Fibroblast of lung (primary cell): ENCODE measurements around the gene MICB. TPM values are rescaled to one million over a fixed set of nuclear protein-coding genes. Genes with fewer than 3 reads are reported as not detected.

ENCODE experiments used
- DNase-seq, 2 donors: peaks; one replicate each; pipeline versions ENCODE4 v3.0.0 to v3.0.0-alpha.2; 2010; ENCODE audit warnings: low read depth in 2 of 2
- H2AFZ ChIP-seq: 2 replicates; pipeline ENCODE4 v1.5.1; 2012; ENCODE audit warnings: low read length, control low read depth, inconsistent platforms
- H3K27ac ChIP-seq: 2 replicates; pipeline ENCODE4 v1.5.1; 2011; ENCODE audit warnings: low read length, control low read depth; ENCODE audit not compliant: insufficient read depth
- H3K27me3 ChIP-seq: 2 replicates; pipeline ENCODE4 v1.5.1; 2011; ENCODE audit warnings: mild to moderate bottlenecking, low read length; ENCODE audit not compliant: control insufficient read depth, insufficient read depth
- H3K36me3 ChIP-seq: 2 replicates; pipeline ENCODE4 v1.5.1; 2011; ENCODE audit warnings: low read length; ENCODE audit not compliant: control insufficient read depth, insufficient read depth
- H3K4me1 ChIP-seq: 2 replicates; pipeline ENCODE4 v1.5.1; 2011; ENCODE audit warnings: low read length; ENCODE audit not compliant: control insufficient read depth, insufficient read depth; ENCODE audit errors: extremely low read depth
- H3K4me2 ChIP-seq: 2 replicates; pipeline ENCODE4 v1.5.1; 2011; ENCODE audit warnings: low read length, control low read depth; ENCODE audit not compliant: insufficient read depth; ENCODE audit errors: extremely low read depth
- H3K4me3 ChIP-seq, 4 experiments: fragments of 200-600 bp in 1 of 4; sonication (generic) in 1 of 4; replicated peaks in 1 of 4; 2 replicates each; pipeline ENCODE4 v1.5.1; 2011 to 2016; ENCODE audit warnings: low read length in 4 of 4, low read depth in 3 of 4, mild to moderate bottlenecking in 3 of 4, control low read depth in 2 of 4, inconsistent platforms in 1 of 4, mixed read lengths in 1 of 4; ENCODE audit not compliant: insufficient read depth in 1 of 4; ENCODE audit errors: control extremely low read depth in 1 of 4
- H3K79me2 ChIP-seq: 2 replicates; pipeline ENCODE4 v1.5.1; 2012; ENCODE audit warnings: mild to moderate bottlenecking, low read length, inconsistent platforms; ENCODE audit not compliant: control insufficient read depth, insufficient read depth
- H3K9ac ChIP-seq: 2 replicates; pipeline ENCODE4 v1.5.1; 2011; ENCODE audit warnings: mild to moderate bottlenecking, low read length, control low read depth; ENCODE audit not compliant: insufficient read depth
- H3K9me3 ChIP-seq: 2 replicates; pipeline ENCODE4 v1.5.1; 2012; ENCODE audit warnings: low read depth, low read length; ENCODE audit not compliant: control insufficient read depth, insufficient read depth
- H4K20me1 ChIP-seq: 2 replicates; pipeline ENCODE4 v1.5.1; 2011; ENCODE audit warnings: low read length; ENCODE audit not compliant: control insufficient read depth, insufficient read depth; ENCODE audit errors: extremely low read depth
- CTCF ChIP-seq, 2 donors: IDR thresholded peaks in 1 of 2; conservative IDR thresholded peaks in 1 of 2; 1 replicate in 1 of 2; 2 replicates in 1 of 2; pipeline ENCODE4 v1.5.1; 2011 to 2012; ENCODE audit warnings: low read length in 2 of 2, control low read depth in 1 of 2, inconsistent platforms in 1 of 2, low read depth in 1 of 2, mild to moderate bottlenecking in 1 of 2
- EZH2 ChIP-seq: IDR thresholded peaks from 2 replicates; pipeline ENCODE4 v1.5.1; 2012; ENCODE audit warnings: low read length, control low read depth, mild to moderate bottlenecking; ENCODE audit errors: missing control alignments
- polyA plus RNA-seq, 2 donors: library from polyadenylated mRNA; depleted of rRNA in 1 of 2; stranded (reverse) in 1 of 2; unstranded in 1 of 2; fragments of >200 nt; gene quantifications; 2 replicates each; pipeline ENCODE4 v1.2.1, GENCODE V29; 2011 to 2012; ENCODE audit warnings: missing spikeins in 1 of 2
- total RNA-seq: library from RNA; depleted of rRNA; stranded (reverse); fragments of >200 nt; gene quantifications from 2 replicates; pipeline ENCODE4 v1.2.1, GENCODE V29; 2014

The MICB gene
- total and polyA plus RNA-seq, 2 donors (not counting 1 experiment from before 2014, with no cell fraction given): 17.2 to 18.6 TPM

GRCh38 chr6:31531162-31531561, 33.2 kb downstream of the MICB start:
- no peak overlapping the region for H2AFZ ChIP-seq
- no peak overlapping the region for H3K9ac ChIP-seq
- no peaks in the 10 kb centered on the region for H4K20me1 ChIP-seq
- H3K4me3 ChIP-seq: no peak overlapping the region
- peaks cover 3% of the 10 kb centered on the region for H3K4me1 ChIP-seq
- no peaks in the 10 kb centered on the region for H3K27me3 ChIP-seq
- no peak for DNase-seq
- TF ChIP-seq EZH2: no peak
- no peak for TF ChIP-seq CTCF (conservative IDR thresholded peaks at IDR 0.05 in 1 of 2, IDR thresholded peaks at IDR 0.05 in 1 of 2; ENCODE audit: low read depth in 1 of 2, low read length in 2 of 2)
- no peak overlapping the region for H3K4me2 ChIP-seq
- H3K79me2 ChIP-seq: peaks cover 15% of the 10 kb centered on the region
- no peaks in the 10 kb centered on the region for H3K9me3 ChIP-seq
- H3K27ac ChIP-seq: no peak overlapping the region
- H3K36me3 ChIP-seq: peaks cover 35% of the 10 kb centered on the region

- no peaks in the 10 kb centered on the region for H3K9me3 ChIP-seq
- peaks cover under 1% of the 10 kb centered on the region for H3K4me1 ChIP-seq
- no peak for DNase-seq
- H2AFZ ChIP-seq: no peak overlapping the region
- H3K79me2 ChIP-seq: peaks cover 22% of the 10 kb centered on the region
- no peak overlapping the region for H3K4me2 ChIP-seq
- H3K27me3 ChIP-seq: no peaks in the 10 kb centered on the region
- peaks cover 36% of the 10 kb centered on the region for H3K36me3 ChIP-seq
- H3K9ac ChIP-seq: no peak overlapping the region
- H3K4me3 ChIP-seq: no peak overlapping the region
- TF ChIP-seq EZH2 (no peak), CTCF (conservative IDR thresholded peaks at IDR 0.05 in 1 of 2, IDR thresholded peaks at IDR 0.05 in 1 of 2; ENCODE audit: low read depth in 1 of 2, low read length in 2 of 2) (no peak)
- no peak overlapping the region for H3K27ac ChIP-seq
- no peaks in the 10 kb centered on the region for H4K20me1 ChIP-seq
These were observed 34.1 kb downstream of the MICB start for GRCh38 chr6:31531771-31532643.

- Histone ChIP-seq H3K9ac (no peak overlapping the region), H4K20me1 (no peaks in the 10 kb centered on the region), H3K27ac (no peak overlapping the region), H3K79me2 (peaks cover 29% of the 10 kb centered on the region), H3K4me1 (no peaks in the 10 kb centered on the region), H3K27me3 (no peaks in the 10 kb centered on the region), H3K9me3 (no peaks in the 10 kb centered on the region), H3K36me3 (peaks cover 38% of the 10 kb centered on the region), H3K4me3 (no peak overlapping the region), H2AFZ (no peak overlapping the region), H3K4me2 (no peak overlapping the region)
- no peak for DNase-seq
- TF ChIP-seq EZH2 (no peak), CTCF (conservative IDR thresholded peaks at IDR 0.05 in 1 of 2, IDR thresholded peaks at IDR 0.05 in 1 of 2; ENCODE audit: low read depth in 1 of 2, low read length in 2 of 2) (no peak)
These were observed 34.9 kb downstream of the MICB start for GRCh38 chr6:31532644-31533454.
